Measurements from ENCODE around the gene METTL22.

The METTL22 gene

GRCh38 chr16:8670014-8670560, 48.6 kb downstream of the METTL22 start:
- no peak overlapping the region for H3K9ac ChIP-seq (ENCODE audit: low read length)
- TF ChIP-seq, protein P1, sequence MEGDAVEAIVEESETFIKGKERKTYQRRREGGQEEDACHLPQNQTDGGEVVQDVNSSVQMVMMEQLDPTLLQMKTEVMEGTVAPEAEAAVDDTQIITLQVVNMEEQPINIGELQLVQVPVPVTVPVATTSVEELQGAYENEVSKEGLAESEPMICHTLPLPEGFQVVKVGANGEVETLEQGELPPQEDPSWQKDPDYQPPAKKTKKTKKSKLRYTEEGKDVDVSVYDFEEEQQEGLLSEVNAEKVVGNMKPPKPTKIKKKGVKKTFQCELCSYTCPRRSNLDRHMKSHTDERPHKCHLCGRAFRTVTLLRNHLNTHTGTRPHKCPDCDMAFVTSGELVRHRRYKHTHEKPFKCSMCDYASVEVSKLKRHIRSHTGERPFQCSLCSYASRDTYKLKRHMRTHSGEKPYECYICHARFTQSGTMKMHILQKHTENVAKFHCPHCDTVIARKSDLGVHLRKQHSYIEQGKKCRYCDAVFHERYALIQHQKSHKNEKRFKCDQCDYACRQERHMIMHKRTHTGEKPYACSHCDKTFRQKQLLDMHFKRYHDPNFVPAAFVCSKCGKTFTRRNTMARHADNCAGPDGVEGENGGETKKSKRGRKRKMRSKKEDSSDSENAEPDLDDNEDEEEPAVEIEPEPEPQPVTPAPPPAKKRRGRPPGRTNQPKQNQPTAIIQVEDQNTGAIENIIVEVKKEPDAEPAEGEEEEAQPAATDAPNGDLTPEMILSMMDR (IDR thresholded peaks at IDR 0.05; ENCODE audit: insufficient read depth, low read length, poor library complexity, severe bottlenecking), result no peak
- no peak for TF ChIP-seq EZH2phosphoT487 (conservative IDR thresholded peaks at IDR 0.05; ENCODE audit: low read length)
- no peaks in the 10 kb centered on the region for H3K9me2 ChIP-seq (replicated peaks; ENCODE audit: insufficient read depth, low read length)
- no peak overlapping the region for H3K27ac ChIP-seq (ENCODE audit: low read depth, low read length)
- no peak overlapping the region for H3K4me2 ChIP-seq (ENCODE audit: low read depth, low read length, poor library complexity, severe bottlenecking)
- no peaks in the 10 kb centered on the region for H4K20me1 ChIP-seq (ENCODE audit: low read depth, low read length)
- no peak overlapping the region for H2AFZ ChIP-seq (ENCODE audit: low read depth, low read length, severe bottlenecking)
- no peaks in the 10 kb centered on the region for H3F3A ChIP-seq (ENCODE audit: insufficient read depth)
- no peaks in the 10 kb centered on the region for H3K9me3 ChIP-seq (ENCODE audit: insufficient read depth, low read length)
- H3K79me2 ChIP-seq (ENCODE audit: insufficient read depth, low read length), result no peaks in the 10 kb centered on the region
- no peaks in the 10 kb centered on the region for H3K27me3 ChIP-seq (ENCODE audit: low read length)
- no peak overlapping the region for H3K4me3 ChIP-seq (ENCODE audit: insufficient read depth, low read length, poor library complexity, severe bottlenecking)
- no peaks in the 10 kb centered on the region for H3K36me3 ChIP-seq (ENCODE audit: low read length)

GRCh38 chr16:8673611-8674412, 52.3 kb downstream of the METTL22 start:
- no peaks in the 10 kb centered on the region for H4K20me1 ChIP-seq (ENCODE audit: low read depth, low read length)
- no peaks in the 10 kb centered on the region for H3K9me3 ChIP-seq (ENCODE audit: insufficient read depth, low read length)
- H2AFZ ChIP-seq (ENCODE audit: low read depth, low read length, severe bottlenecking), result peak overlapping the region; percentile 91
- no peaks in the 10 kb centered on the region for H3F3A ChIP-seq (ENCODE audit: insufficient read depth)
- no peaks in the 10 kb centered on the region for H3K79me2 ChIP-seq (ENCODE audit: insufficient read depth, low read length)
- H3K4me2 ChIP-seq (ENCODE audit: low read depth, low read length, poor library complexity, severe bottlenecking), result peak overlapping the region; percentile 79
- H3K9ac ChIP-seq (ENCODE audit: low read length), result peak overlapping the region; percentile 56
- no peak for TF ChIP-seq EZH2phosphoT487 (conservative IDR thresholded peaks at IDR 0.05; ENCODE audit: low read length)
- TF ChIP-seq, protein P1 (IDR thresholded peaks at IDR 0.05; ENCODE audit: insufficient read depth, low read length, poor library complexity, severe bottlenecking), result no peak
- no peak overlapping the region for H3K27ac ChIP-seq (ENCODE audit: low read depth, low read length)
- H3K9me2 ChIP-seq (replicated peaks; ENCODE audit: insufficient read depth, low read length), result no peaks in the 10 kb centered on the region
- H3K36me3 ChIP-seq (ENCODE audit: low read length), result no peaks in the 10 kb centered on the region
- H3K27me3 ChIP-seq (ENCODE audit: low read length), result no peaks in the 10 kb centered on the region
- H3K4me3 ChIP-seq (ENCODE audit: insufficient read depth, low read length, poor library complexity, severe bottlenecking), result peak overlapping the region; percentile 62

- no peaks in the 10 kb centered on the region for H3F3A ChIP-seq (ENCODE audit: insufficient read depth)
- TF ChIP-seq, protein P1 (IDR thresholded peaks at IDR 0.05; ENCODE audit: insufficient read depth, low read length, poor library complexity, severe bottlenecking), result no peak
- no peak for TF ChIP-seq EZH2phosphoT487 (conservative IDR thresholded peaks at IDR 0.05; ENCODE audit: low read length)
- H3K9me3 ChIP-seq (ENCODE audit: insufficient read depth, low read length), result no peaks in the 10 kb centered on the region
- H3K36me3 ChIP-seq (ENCODE audit: low read length), result no peaks in the 10 kb centered on the region
- H4K20me1 ChIP-seq (ENCODE audit: low read depth, low read length), result no peaks in the 10 kb centered on the region
- H3K9ac ChIP-seq (ENCODE audit: low read length), result peak within 1 kb of the TSS; percentile 56
- no peak within 1 kb of the TSS for H3K27ac ChIP-seq (ENCODE audit: low read depth, low read length)
- peak within 1 kb of the TSS; percentile 91 for H2AFZ ChIP-seq (ENCODE audit: low read depth, low read length, severe bottlenecking)
- H3K79me2 ChIP-seq (ENCODE audit: insufficient read depth, low read length), result no peaks in the 10 kb centered on the region
- H3K4me2 ChIP-seq (ENCODE audit: low read depth, low read length, poor library complexity, severe bottlenecking), result peak within 1 kb of the TSS; percentile 79
- peak within 1 kb of the TSS; percentile 62 for H3K4me3 ChIP-seq (ENCODE audit: insufficient read depth, low read length, poor library complexity, severe bottlenecking)
- H3K27me3 ChIP-seq (ENCODE audit: low read length), result no peaks in the 10 kb centered on the region; the same call in 1 of the 2 replicates
- H3K9me2 ChIP-seq (replicated peaks; ENCODE audit: insufficient read depth, low read length), result no peaks in the 10 kb centered on the region
Measured at GRCh38 chr16:8674413-8675022, 53.0 kb downstream of the METTL22 start, which contains the start of gene ABAT. ABAT (plus strand) TSS chr16:8674617; CDS start chr16:8735740, 61,123 bp downstream.
